ENCODE measurements around the gene CCDC169.
"Not testable (repeated sequence)": the region's sequence is repeated elsewhere in the genome, so short reads cannot be mapped to it uniquely, and the experiment has no call there.

Gene CCDC169

DNA sequence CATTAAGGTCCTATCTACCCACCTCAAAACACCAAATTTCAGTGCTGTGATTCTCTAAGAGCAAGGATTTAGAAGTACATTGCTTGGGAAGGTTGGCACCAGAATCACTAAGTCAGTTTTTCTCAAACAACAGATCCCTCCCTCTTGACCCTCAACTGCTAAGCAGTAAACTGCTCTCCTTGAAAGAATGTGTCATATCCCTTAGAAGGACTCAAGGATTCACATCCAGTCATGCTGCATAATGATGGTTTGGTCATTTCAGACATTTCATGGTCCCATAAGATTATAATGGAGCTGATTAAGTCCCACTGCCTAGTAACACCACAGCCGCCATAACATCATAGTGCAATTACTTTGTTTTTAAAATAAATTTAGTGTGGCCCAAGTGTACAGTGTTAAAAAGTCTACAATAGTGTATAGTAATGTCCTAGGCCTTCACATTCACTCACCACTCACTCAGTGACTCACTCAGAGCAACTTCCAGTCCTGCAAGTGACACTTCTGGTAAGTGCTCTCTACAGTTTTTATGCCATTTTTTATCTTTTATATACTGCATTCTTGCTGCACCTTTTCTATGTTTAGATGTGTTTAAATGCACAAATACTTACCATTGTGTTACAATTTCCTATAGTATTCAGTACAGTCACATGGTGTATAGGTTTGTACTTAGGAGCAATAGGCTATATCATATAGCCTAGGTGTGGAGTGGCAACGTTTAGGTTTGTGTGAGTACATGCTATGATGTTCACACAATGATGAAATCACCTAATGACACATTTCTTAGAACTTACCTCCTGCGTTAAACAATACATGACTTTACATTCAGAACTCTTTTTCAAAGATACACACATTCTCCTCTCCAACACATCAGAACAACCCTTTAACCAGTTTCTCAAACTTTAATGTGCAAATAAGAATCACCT is 15.7 kb upstream of the CCDC169 start:
- DNase-seq = no peak

DNA sequence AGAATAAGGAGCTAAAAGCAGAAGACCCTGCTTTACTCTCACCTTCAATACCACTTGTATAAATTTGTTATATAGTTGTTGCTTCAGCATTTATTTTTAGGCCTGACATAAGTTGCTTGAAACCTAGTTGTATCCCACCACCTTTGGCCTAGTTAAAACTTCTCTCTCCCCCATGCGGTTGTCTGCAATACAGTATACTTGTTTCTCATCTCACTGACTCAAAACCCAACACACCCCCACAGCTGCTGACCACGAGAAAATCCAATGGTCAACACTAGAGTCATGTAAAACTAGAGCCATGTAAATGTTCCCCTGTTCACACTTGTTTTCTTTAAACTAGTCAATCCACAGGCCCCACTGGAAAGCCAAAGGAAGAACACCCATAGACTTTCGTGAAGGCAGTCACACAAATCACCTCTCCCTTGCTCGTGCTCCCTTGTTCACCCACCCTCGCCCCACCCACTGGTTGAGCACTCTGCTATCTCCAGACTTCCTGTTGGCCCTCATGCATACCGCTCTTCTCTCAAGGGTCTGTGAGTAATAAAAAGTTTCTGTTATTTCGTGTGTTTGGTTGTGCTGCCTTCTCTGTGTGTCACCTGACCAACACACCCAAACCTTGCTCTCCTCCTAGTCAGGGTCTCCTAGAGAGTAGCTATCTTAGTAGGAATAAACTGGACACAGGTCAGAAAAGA is 12.9 kb upstream of the CCDC169 start:
- DNase-seq = no peak

DNA sequence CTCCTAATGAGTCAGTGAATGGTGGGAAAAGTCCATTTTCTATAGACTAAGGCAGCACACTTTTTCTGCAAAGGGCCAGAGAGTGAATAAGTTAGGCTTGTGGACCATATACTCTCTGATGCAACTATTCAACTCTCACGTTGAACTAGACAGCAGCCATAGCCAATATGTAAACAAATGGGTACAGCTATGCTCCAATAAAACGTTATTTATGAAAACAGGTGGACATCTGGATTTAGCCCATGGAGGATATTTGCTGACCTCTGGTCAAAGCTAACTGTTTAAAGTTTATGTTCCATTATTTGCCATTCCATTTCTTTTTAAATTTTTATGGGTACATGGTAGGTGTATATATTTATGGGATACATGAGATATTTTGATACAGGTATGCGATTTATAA is 4.7 kb upstream of the CCDC169 start:
- no peak for DNase-seq

DNA sequence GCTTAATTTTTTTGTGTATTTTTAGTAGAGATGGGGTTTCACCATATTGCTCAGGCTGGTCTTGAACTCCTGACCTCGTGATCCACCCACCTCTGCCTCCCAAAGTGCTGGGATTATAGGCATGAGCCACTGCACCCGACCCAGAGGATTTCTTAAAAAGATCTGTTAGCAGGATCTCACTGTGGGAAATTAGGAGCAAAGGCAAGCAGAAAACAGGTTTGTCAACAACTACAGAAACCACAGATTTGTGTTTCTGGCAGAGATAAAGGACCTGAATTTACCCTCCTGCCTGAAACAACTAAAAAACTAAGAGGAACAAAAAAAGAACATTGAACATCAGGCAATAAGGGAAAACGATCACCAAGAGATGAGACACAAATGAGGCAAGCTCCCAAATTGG is 1.9 kb upstream of the CCDC169 start:
- DNase-seq = not testable (repeated sequence)

DNA sequence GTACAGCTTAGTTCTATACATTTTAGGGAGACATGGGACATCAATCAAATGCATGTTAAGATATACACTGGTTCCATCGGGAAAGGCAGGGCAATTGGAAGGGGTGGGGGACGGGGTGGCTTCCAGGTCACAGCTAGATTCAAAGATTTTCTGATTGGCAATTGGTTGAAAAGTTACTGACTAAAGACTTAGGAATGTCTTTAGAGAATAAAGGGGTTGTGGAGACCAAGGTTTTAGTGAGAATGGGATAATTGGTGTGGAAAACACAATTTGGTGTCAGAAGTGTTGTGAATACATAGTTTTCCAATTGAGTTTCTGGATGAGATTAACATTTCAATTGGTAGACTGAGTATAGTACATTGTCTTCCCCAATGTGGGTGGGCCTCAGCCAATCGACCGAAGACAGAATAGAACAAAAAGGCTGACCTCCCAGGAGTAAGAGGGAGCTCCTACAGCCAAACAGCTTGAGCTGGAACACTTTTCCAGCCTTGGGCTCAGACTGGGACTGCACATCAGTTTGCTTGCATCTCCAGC is 988 bp upstream of the CCDC169 start:
- DNase-seq = no peak

DNA sequence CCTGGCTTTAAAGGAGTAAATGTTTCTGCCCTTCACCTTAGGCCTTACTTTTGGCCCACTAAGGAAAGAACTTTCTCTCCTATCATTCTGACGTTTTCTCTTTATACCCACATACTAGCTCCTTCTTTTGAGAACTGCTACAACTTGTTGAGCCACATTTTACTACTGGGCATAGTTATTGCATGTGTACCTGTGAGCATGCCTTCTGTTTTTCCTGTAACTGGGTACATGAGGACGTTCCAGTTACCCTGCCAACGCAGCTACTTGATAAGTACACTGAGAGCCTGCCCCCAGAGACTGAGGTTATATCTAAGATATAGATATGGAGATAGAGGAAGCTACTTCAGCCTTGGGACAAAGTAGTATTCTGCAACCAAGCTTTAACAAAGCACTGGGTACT is 3.5 kb downstream of the CCDC169 start:
- no peak for DNase-seq

DNA sequence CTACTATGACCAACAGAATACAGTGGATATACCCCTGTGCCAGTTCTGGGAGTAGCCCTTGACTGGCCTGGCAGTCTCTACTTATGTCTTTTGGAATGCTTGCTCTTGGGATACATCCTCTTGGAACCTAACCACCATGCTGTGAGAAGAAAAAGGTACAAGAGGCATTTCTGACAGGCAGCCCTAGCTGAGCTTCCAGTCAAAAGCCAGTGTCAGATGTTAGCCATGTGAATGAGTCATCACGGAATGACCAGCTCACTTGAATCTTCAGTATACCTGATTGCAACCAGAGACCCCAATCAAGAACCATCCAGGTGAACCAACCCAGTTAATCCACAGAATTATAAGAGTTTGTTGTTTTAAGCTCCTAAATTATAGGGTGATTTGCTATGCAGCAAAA is 4.1 kb downstream of the CCDC169 start:
- no peak for DNase-seq

DNA sequence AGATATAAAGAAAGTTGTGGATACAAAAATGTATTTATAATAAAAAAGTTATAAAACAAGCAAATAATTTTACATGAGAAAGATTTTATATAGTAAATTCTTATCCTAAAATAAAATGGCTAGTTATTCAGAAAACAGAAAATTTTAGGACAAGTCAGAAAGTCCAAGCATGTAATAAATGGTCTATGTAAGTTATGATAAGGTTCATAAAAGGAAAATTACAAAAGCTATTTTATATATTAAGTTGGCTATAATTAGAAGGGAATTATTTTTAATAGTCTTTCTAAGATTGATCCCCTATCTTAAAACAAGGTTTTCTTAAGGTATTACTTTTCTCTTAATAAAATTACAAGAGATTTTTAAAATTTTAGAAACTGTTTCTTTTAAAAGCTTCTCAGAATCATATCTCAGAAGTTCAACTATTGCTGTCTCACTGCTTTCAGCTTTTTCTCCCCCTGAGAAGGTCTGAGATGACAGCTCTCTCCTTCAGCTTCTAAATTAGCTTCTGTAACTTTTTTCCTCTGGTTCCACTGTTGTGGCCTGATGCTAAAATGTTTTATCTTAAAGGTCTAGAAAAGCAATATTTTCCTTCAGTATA is 8.7 kb downstream of the CCDC169 start:
- DNase-seq = no peak

DNA sequence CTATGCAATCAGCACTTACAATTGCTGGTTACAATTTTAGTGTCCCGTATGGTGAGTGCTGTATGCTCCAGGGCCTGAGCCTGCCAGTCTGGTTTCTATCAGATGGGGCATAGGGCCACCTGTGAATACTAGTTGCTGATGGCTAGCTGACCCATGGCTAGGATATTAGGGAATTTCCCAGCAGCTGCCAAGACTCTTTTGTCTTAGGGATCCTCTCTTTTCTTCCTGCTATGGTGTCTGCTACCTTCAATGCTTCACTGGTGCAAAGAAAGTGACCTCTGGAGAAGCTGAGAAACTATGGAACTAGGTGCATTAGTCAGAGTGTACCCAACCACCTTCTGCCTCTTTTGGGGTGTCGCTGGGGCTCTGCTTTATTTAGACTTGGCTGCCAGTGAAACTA is 11.6 kb downstream of the CCDC169 start:
- DNase-seq = no peak

DNA sequence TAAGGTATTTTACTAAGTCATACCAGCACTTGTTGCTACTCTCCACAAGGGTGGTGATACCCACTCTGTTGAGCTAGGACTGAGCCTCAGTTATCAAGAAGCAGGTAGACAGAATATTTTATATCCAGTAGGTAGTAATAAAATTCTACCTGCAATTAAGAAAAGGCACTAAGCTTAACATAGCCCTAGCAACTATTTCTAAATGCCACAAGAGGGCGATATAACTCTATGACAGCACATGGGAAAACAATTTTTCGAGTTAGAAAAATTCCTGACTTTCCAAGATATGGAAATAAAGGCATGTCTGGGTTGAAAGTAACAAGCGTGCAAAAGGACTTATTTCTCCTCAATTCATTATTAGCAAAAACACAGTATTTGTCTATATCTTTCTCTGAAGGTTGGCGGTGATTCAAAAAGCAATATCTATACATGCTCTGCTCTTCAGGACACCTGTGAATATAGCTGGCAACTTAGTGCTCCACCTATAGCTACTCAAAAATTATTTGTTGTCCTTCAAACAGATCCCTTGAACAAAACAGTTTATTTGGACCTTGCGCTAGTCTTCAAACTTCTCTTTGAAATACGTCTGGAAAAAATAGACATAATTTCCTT is 14.7 kb downstream of the CCDC169 start:
- DNase-seq = no peak

DNA sequence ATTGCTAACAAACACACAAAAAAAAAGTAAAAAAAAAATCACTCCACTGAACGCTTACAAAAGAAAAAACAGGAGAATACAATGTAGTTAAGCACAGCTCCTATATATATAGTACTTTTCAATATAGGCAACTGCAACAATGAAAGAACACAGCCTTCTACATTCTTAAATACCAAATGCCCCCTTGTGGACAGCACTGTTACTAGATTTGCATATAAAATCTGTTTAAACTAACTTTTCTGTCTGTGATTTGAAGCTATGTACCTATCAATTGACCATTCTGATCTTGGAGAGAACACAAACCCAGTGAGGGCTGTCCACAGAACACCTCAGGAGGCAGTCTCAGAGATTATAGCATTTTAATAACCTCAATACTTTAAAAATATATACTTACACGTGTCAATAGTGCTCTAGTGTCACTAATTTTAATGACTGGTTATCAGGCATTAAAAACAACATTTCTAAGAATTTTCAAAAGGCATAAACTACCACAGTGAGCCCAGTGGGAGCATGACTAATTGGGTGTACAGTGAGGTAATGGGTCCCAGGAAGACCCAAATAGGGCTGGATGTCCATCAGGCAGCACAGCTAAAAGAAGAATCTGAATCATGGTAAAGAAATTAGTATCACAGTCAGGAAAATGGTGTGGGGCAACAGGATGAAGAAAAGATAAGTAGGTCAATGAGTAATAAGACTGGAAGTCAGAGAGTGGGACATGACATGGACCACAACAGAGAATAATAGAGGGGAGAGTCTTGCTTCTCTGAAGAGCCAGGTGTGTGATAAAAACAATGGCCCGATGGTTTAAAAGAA is 22.2 kb downstream of the CCDC169 start:
- DNase-seq = no peak

DNA sequence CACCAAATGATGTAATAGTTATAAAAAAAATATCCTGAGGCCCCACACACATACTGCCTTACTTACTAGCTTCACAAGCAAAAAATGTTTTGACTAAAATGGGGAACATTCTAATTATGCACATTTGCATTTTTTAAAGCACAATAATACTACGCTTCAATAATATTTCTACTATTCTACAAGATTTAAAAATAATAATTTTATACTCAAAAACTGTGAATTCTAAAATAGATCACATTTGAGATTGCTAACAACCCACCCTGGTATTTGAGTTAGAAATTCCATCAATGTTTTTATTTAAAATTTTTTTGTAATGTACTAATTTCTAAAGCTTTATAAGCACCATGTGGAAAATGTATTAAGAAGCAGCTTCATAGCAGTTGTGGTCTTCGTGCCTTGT is 24.2 kb downstream of the CCDC169 start:
- no peak for DNase-seq

DNA sequence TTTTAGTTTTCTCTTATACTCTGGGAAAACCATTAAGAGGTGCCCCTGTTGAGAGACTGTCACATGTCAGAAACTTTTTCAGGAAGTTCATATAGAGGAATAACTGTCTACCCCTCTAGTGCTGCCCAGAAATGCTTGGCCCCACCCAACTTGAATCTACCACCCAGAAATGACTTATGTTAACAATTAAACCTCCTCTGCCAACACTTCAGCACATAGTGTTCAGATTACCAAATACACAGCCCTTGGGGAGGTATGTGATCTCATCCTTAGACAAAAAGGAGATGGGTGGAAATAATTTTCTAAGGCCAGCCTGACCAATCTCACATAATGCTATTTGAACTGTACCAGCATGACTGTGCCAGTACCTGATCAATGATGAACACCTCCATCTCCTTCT is 35.6 kb downstream of the CCDC169 start:
- no peak for DNase-seq

DNA sequence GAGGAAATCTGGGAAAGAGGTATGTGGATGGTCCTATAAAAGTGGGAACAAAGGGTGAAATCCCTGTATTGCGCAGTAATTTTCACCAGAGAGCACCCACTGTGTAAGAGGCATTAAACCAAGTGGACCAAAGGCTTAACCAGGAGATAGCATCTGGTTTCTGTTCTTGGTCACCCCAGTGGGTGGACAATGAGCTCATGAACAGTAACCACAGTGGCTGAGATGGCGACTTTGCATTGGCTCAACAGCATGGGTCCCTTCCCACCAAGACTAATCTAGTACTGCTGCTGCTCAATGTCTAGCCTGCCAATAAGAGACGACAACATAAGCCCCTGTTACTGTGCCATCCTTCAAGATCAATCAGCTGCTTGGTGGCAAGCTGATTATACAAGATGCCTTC is 36.6 kb downstream of the CCDC169 start:
- no peak for DNase-seq

DNA sequence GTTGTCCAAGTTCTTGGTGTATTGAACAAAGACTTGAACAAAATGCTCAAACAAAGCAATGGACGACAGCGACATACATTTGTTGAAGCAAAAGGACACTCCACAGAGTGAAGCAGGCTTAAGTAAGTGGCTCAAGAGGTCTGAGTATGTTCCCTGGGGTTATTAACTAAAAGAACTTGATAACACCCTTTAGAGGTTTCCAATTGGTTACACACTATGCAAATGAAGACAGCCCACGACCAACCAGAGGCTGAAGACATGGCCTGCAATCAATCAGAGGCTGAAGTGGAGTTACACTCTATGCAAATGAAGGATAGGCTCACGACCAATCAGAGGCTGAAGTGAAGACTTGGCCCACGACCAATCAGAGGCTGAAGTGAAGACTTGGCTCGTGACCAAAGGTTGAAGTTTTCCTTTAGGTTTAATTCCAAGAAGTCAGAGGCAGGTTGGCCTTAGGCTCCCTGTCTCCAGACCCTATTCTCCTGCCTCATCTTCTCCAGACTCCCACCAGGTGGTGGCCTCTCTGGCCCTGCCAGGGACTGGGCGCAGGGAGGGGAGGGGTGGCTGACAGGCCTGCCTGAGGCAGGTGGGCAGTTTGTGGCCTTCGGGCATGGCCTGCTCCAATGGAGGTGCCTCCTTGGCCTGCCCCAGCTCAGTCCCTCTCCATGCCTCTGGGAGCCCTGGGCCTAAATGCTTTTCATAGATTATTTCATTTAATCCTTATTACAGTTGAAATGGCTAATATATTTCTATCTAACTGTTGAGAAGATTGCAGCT is 38.1 kb downstream of the CCDC169 start:
- DNase-seq = no peak

DNA sequence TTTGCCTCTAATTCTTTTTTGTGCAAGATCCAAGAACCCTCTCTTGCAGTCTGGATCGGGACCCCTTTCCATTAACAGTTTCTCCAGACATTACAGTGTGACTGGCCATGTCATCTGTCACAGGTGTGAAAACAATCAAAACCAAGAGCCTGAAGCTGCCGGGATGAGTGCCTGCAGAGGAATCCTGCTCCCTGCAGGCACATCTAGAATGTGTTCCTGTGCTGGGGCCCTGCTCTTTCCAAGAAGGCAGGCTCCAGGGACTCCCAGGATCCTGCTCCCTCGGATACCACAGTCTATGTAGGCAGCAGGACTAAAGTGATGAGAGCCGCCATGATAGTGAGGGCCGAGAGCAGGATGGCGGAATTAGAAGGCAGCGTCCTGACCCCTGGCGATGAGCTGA is 38.8 kb downstream of the CCDC169 start:
- no peak for DNase-seq

DNA sequence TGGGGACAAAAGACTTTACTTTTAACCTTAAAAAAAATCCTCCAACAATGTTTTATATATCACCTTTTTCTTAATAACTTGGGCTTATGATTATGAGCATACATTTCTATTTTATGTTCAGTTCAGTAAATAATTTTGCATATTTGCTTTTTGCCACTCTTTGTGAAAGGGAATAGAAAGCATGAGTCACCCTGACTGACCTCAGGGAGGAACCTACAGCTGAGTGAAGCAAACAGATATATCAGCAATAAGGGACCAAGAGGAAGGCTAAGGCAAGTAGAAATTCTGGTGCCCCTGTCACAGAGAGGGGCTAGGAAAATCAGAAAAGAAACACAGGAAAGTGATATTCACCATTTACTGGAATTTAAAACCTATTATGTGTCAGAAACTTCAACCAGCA is 46.1 kb downstream of the CCDC169 start:
- DNase-seq = no peak

DNA sequence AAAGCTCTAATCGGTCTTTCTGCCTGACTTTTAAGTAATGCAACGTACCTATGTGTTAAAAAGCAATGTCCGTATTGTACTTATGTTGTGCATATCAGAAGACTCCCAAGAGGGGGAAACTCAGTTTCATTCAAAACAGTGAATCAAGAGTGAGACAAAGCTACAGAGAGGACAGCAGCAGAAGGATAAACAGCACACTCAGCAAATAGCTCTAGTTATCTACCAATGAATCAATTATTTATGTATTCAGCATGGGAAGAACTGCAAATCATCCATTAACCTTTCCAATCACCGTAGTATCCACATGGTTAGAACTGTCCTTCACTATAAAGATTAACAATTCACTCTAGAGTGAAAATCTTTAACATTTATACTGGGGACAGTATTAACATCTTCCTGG is 46.6 kb downstream of the CCDC169 start:
- DNase-seq = no peak

DNA sequence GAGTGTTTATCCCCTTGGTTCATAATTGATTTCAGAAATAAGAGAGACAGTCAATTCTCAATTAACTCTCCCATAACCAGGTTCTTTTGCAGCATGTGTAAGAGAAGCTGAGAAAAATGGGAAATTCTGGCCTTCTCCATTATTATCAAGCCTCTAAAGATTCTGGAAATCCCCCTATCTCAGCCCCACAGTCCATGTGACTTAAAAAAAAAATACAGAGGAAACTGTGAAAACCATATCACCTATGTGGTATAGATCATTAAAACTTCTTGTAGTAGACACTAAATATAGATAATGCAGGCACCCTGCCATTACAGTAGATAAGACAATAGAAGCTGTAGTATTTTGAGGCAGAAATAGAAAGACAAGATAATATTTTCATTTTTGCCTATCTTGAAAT is 48.9 kb downstream of the CCDC169 start:
- no peak for DNase-seq

DNA sequence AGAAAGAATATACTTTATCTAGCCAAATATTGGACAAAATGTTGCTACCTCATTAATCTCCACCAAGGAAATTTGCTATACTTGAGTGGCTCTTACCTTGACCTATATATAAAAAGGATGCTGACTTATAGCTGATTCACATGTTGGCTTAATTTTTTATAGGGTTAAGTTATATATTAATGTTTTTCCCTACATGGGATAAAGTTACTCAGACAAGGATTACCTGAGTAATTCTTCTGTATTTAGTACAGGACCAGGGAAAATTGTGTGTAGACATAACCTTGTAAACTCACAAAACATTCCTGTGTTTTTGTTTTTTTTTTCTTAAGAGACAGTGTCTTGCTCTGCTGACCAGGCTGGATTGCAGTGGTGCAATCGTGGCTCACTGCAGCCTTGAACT is 52.6 kb downstream of the CCDC169 start:
- DNase-seq = no peak

DNA sequence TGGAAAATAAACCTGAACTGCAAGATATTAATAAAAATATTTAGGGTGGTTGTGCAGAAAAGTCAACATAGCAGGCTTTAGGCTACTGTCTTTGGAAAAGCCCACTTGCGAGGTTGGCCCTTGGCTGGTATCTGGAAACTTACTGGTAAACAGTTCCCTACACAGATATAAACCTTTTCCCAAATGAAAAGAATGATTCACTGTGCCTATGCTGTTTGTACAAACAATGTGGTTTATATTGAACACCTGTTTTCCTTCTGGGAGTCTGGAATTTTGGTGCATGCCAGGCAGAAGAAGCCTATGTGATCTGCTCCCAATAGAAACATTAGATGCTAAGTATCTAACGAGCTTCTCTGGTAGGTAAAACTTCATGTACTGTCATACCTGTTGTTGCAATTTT is 53.5 kb downstream of the CCDC169 start:
- DNase-seq = no peak

DNA sequence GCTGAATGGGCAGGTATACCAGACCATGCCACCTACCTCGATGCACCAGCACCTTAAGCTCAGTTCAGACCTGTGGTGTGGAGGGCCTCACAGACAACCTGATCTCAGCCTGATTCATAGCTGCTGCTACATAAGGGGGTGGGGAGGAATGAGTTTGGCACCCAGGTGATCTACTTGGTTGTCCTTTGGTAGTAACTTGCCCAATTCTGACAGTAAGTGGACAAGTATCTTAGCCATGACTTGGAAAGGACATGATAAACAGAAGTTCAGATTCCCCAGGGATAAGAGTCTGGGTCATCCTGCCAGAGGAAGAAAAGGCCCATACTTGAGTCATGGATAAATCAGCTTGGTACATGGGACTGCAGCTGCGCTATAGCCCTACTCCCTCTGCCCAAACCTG is 54.9 kb downstream of the CCDC169 start:
- DNase-seq = no peak

Data from activated CD4-positive, alpha-beta T cell treated with anti-CD3 and anti-CD28 coated beads, Interleukin-2, amount 50 U/mL, for 1 hour (primary cell).